ENCODE results near the gene PLXNA4.

DNA sequence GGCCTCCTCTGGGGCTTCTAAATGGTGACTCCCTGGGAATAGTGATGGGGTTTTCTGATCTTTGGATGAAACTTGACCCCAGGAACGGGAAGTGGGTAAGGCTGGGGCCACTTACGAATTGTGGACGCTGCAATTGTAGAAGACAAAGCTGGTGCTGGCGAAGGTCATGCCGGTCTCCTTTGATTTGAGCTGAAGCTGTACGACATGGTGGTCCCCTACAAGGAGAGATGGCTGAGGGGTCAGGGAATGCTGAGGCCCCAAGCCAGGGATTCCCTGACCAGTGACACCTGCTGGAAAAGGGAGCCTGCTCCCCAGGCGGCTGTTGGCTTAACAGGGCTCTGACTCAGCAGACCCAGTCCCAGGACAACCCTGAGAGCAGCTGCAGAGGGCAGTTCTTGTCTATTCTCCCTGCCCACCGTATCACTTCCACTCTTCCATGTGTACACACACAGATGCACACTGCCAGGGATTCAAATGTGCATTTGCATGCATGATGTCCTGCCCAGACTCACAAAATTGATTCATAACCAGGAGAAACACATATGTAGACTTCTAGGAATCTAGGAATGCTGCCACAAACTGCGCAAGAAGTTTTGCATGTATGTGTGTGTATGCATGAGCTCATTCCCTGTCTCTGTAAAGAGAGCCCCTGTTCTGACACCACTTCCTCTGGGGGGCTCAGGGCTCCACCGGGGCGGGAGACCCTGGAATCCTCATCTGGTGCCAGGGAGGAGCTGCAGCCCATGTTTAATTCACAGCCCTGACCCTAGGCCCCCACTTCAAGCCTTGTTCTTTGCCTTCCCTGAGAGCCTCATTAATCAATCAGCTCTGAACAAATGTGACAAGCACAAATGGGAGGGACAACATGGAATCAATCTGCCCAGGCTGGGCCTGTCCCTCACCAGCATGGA lies 350.0 kb downstream of the PLXNA4 start:
- TF ChIP-seq, protein P1, sequence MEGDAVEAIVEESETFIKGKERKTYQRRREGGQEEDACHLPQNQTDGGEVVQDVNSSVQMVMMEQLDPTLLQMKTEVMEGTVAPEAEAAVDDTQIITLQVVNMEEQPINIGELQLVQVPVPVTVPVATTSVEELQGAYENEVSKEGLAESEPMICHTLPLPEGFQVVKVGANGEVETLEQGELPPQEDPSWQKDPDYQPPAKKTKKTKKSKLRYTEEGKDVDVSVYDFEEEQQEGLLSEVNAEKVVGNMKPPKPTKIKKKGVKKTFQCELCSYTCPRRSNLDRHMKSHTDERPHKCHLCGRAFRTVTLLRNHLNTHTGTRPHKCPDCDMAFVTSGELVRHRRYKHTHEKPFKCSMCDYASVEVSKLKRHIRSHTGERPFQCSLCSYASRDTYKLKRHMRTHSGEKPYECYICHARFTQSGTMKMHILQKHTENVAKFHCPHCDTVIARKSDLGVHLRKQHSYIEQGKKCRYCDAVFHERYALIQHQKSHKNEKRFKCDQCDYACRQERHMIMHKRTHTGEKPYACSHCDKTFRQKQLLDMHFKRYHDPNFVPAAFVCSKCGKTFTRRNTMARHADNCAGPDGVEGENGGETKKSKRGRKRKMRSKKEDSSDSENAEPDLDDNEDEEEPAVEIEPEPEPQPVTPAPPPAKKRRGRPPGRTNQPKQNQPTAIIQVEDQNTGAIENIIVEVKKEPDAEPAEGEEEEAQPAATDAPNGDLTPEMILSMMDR (conservative IDR thresholded peaks at IDR 0.05), result no peak
- no peak for TF ChIP-seq EZH2 (IDR thresholded peaks at IDR 0.05; ENCODE audit: low read depth)

Data from PC-9 (cell line).